GM10248 (cell line): ENCODE data around the gene CUX1.

ENCODE experiments used
- CTCF ChIA-PET: fragments of 300-600 bp; sonication (Branson Sonifier 250); formaldehyde crosslinking; extraction: SDS; loops from one replicate; lab custom pipeline; 2021; ENCODE audit warnings: antibody characterized with exemption; lab: Yijun Ruan, JAX
- POLR2A ChIA-PET: fragments of 350-650 bp; sonication (Branson Sonifier 250); formaldehyde crosslinking; extraction: SDS; loops from one replicate; lab custom pipeline; 2020; ENCODE audit warnings: antibody characterized with exemption; lab: Yijun Ruan, JAX
- DNase-seq: peaks from one replicate; pipeline ENCODE4 v3.0.0; 2012; ENCODE audit errors: extremely low spot score
- CTCF ChIP-seq: IDR thresholded peaks from 2 replicates; pipeline ENCODE4 v1.5.1; 2012; ENCODE audit warnings: mild to moderate bottlenecking, low read depth; ENCODE audit errors: extremely low read depth, missing control alignments, control extremely low read depth

The CUX1 gene

GRCh38 chr7:102282465-102283362 lies 465.3 kb downstream of the CUX1 start:
- TF ChIP-seq CTCF: no peak
- no peak for DNase-seq
- POLR2A ChIA-PET: no interaction called here
- CTCF ChIA-PET: interaction anchor here (1.2 to 9.1 kb wide), 4 partner anchors 10 to 168 kb away, joined by 3 to 107 read pairs (median 6); partner anchors contain the start of gene PRKRIP1

GRCh38 chr7:102283477-102284189 lies 466.2 kb downstream of the CUX1 start:
- POLR2A ChIA-PET: no interaction called here
- CTCF ChIA-PET: interaction anchor here (0.7 to 9.1 kb wide), 4 partner anchors 11 to 184 kb away, joined by 3 to 107 read pairs (median 4); partner anchors contain the start of gene PRKRIP1
- TF ChIP-seq CTCF: no peak
- no peak for DNase-seq

DNA sequence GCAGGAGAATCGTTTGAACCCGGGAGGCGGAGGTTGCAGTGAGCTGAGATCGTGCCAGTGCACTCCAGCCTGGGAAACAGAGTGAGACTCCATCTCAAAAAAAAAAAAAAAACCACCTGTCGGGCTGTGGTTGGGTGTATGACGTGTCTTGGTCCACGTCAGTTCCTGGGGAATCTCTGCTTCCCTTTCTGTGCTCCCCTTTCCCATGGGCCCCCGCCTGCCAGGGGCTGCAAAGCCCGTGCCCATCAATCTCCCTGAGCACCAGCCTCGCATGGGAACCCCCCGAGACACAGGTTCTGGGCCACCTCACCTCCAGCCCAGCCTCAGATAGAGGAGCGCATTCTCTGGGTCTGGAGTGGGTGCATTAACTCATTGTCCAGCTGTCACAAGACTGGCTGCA lies 467.0 kb downstream of the CUX1 start:
- POLR2A ChIA-PET: no interaction called here
- no peak for TF ChIP-seq CTCF
- CTCF ChIA-PET: interaction anchor here (1.0 to 9.1 kb wide), 5 partner anchors 12 to 109 kb away, joined by 3 to 107 read pairs (median 5); partner anchors contain the start of gene PRKRIP1
- DNase-seq: no peak

DNA sequence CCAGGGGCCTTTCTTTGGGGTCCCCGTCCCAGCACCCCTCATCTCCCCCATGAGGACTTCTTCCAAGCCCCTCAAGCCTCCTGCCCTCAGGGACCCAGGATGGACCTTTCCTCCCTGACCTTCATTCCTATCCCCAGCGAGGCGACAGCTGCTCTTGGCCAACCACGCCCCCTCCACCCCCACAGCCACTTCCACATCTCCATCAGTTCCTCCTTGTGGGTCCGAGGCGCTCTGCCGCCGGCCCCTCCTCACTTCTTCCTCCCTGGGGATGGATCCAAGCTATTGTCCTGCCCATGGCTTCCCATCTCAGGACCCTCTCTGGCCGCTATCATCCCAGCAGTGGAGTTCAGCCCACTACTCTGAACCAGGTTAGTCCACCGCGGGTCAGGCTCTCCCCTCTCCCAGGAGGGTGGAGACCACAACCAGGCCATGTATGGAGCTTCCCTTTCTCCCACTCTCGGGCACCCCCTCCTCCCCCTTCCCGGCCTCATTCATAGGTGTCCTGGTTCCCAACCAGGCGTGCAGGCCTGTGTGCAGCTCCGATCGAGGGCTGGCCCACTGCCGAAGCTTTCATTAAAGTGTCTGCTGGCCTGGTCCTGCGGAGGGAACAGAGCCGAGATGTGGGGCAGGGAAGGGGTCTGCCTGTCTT lies 467.6 kb downstream of the CUX1 start:
- ChIA-PET CTCF (interaction anchor here (1.0 to 9.1 kb wide), 6 partner anchors 11 to 109 kb away, joined by 3 to 107 read pairs (median 4); partner anchors contain the start of gene PRKRIP1), POLR2A (no interaction called here)
- no peak for TF ChIP-seq CTCF
- no peak for DNase-seq

DNA sequence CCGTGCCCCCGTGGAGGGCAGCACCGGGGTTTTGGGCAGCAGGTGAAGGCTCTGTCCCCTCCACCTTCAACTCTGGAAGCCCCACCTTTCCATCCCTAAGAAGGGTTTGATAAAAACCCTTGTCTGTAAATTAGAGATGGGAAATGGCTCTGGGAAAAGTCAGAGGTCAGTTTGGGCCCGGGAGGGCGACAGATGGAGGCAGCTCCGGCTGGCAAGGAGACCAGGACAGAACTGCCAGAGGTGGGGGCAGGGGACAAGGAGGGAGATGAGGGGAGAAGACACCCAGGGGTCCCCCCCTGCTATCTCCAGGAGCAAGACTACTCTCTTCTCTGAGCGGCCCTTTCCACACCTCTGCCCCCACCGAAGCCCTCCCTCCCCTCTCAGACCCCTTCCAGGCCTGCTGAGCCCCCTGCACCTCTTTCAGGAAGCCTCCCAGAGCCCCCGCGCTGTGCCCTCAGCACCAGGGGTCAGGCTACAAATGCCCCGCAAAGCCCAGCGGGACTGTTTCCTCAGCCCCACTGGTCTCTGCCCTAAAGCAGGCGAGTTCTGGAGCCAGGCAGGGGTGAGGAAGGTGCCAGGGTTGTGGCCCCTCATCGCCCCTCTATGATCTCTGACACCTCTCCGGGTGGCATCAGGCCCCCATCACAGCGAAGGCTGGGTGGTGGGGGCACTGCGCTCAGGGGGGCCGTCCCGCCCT lies 468.3 kb downstream of the CUX1 start:
- ChIA-PET CTCF (interaction anchor here (1.0 to 9.1 kb wide), 4 partner anchors 10 to 108 kb away, joined by 3 to 107 read pairs (median 6); partner anchors contain the start of gene PRKRIP1), POLR2A (no interaction called here)
- TF ChIP-seq CTCF: no peak
- no peak for DNase-seq
